H1 (cell line): ENCODE results near the gene PCDH9. TPM values are rescaled to one million over a fixed set of nuclear protein-coding genes. Genes with fewer than 3 reads are reported as not detected.

Experiments
- BACH1 ChIP-seq: IDR thresholded peaks from 2 replicates; pipeline ENCODE4 v1.6.1; 2012; ENCODE audit warnings: low read length, improper control_type of control experiment
- CHD7 ChIP-seq: fragments of 300-600 bp; sonication (generic); IDR thresholded peaks from 2 replicates; pipeline ENCODE4 v1.7.1; 2012; ENCODE audit warnings: low read length, moderate library complexity, mild to moderate bottlenecking, inconsistent platforms; ENCODE audit not compliant: insufficient replicate concordance
- CREB1 ChIP-seq: IDR thresholded peaks from 2 replicates; pipeline ENCODE4 v1.6.1; 2012; ENCODE audit warnings: inconsistent platforms
- HDAC6 ChIP-seq: IDR thresholded peaks from one replicate; pipeline ENCODE4 v1.7.1; 2012; ENCODE audit warnings: low read depth, mild to moderate bottlenecking, inconsistent platforms, low read length, moderate library complexity
- JUND ChIP-seq: IDR thresholded peaks from 2 replicates; pipeline ENCODE4 v1.6.1; 2011; ENCODE audit warnings: mild to moderate bottlenecking, improper control_type of control experiment, low read length
- NANOG ChIP-seq: IDR thresholded peaks from 2 replicates; pipeline ENCODE4 v1.6.1; 2011; ENCODE audit warnings: low read length, low read depth, mild to moderate bottlenecking, inconsistent platforms; ENCODE audit not compliant: insufficient read depth, poor library complexity, severe bottlenecking
- NRF1 ChIP-seq: IDR thresholded peaks from 2 replicates; pipeline ENCODE4 v1.6.1; 2011; ENCODE audit warnings: mild to moderate bottlenecking, low read depth, low read length, improper control_type of control experiment
- polyA plus RNA-seq, 7 experiments: library from polyadenylated mRNA; depleted of rRNA in 3 of 7; stranded (reverse) in 5 of 7; unstranded in 2 of 7; fragments of >200 nt in 5 of 7; fragments of 200-250 nt in 2 of 7; gene quantifications; 1 replicate in 5 of 7; 2 replicates in 1 of 7; 4 replicates in 1 of 7; pipeline versions ENCODE4 v1.2.1 to v1.2.3, GENCODE V29; 2011 to 2013; ENCODE audit warnings: missing spikeins in 2 of 7, mixed read lengths in 2 of 7
- total RNA-seq: library from RNA; stranded (reverse); fragmentation: NEBNext Ultra II Directional; extraction: Animal tissue kit (Norgen Biotek cat#: 25700); gene quantifications from 2 replicates; pipeline ENCODE4 v1.2.1, GENCODE V29; 2021

The PCDH9 gene
- total and polyA plus RNA-seq, 2 of the 8 experiments (the other 6 are each of a cell fraction or from before 2014, with no cell fraction given): 0.12 to 0.60 TPM

DNA sequence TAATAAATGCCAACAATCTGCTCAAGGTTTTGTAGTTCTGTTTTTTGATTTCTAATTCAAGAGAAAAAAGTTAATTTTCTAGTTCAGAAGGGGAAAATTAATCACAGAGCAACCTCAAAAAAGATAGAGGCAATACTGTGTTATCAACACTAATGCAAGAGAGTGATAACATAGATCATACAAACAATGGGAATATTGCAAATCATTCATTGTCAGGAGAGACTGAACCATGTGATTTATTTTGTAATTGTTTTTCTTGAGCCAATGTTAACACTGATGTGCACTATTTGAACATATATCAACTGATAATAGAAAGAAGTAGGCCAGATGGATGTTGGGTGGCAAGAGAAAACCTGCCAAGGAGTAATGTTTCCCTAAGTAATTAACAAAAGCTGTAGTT, 19.9 kb downstream of the PCDH9 start (continued):
- TF ChIP-seq CHD7 (no peak), HDAC6 (no peak), JUND (no peak), NANOG (no peak), CREB1 (no peak), BACH1 (no peak), NRF1 (no peak)
